Measurements from ENCODE around the gene ZNF33B.

GRCh38 chr10:42551582-42552187, 86.7 kb downstream of the ZNF33B start:
- TF ChIP-seq CTCF (IDR thresholded peaks at IDR 0.05) (no peak), E2F1 (CRISPR knock-in tag; IDR thresholded peaks at IDR 0.05) (no peak), USF2 (CRISPR knock-in tag; IDR thresholded peaks at IDR 0.05) (no peak), TP53 (CRISPR knock-in tag; IDR thresholded peaks at IDR 0.05) (no peak), ZBTB21 (CRISPR knock-in tag; IDR thresholded peaks at IDR 0.05; ENCODE audit: borderline replicate concordance) (no peak)
